ENCODE data around the gene VTI1A.
A peak's percentile ranks its signal among the peaks of the same experiment; 100 is the strongest.
"Not testable (repeated sequence)": the region's sequence is repeated elsewhere in the genome, so short reads cannot be mapped to it uniquely, and the experiment has no call there.

The VTI1A gene

DNA sequence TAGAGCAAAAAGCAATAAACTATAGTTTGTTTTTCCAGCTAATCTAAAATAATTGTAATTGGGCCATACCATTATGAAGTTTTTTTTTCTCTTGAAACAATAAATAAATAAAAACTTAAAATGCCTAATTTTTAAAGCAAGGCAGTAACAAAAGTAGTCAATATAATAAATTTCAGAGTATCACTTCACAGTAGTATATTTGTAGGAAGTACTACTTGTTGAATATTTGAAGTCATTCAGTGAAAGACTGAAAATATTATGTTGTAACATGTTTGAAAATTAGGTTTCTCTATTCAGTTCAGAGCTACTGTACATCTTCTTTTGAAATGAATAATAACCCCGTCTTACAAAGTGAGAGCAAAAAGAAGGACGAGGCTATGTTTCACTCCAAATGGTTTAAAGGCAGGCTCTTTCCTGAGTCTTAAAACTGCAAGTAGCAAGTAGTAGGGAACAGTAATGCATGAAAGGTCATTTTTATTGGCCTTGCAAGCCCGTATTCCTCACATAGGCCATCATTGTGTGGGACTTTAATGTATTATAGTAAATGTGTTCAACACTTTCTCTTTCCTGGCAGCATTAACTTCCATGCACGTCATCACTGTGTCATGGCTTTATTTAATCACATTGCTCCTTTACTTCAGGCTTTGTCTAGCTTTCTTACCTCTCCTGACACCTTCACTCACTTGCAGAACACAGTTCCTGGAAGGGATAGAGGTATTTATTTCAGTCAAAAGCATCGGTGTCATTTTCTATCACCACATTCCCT is 141.4 kb downstream of the VTI1A start:
- DNase-seq (ENCODE audit: low spot score), result peak; percentile 12

GRCh38 chr10:112589081-112589480 is 142.1 kb downstream of the VTI1A start:
- no peak for DNase-seq (ENCODE audit: low spot score)

DNA sequence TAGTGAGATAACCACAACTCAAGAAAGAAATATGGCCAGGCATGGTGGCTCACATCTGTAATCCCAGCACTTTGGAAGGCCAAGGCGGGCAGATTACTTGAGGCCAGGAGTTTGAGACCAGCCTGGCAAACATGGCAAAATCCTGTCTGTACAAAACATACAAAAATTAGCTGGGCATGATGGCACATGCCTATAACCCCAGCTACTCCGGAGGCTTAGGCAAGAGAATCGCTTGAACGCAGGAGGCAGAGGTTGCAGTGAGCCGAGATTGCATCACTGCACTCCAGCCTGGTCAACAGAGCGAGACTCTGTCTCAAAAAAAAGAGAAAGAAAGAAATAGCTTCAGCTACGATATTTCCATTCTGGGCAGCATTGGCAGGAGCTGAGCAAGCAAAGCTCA is 143.8 kb downstream of the VTI1A start:
- not testable (repeated sequence) for DNase-seq (ENCODE audit: low spot score)

GRCh38 chr10:112593023-112593422 is 146.0 kb downstream of the VTI1A start:
- no peak for DNase-seq (ENCODE audit: low spot score)

DNA sequence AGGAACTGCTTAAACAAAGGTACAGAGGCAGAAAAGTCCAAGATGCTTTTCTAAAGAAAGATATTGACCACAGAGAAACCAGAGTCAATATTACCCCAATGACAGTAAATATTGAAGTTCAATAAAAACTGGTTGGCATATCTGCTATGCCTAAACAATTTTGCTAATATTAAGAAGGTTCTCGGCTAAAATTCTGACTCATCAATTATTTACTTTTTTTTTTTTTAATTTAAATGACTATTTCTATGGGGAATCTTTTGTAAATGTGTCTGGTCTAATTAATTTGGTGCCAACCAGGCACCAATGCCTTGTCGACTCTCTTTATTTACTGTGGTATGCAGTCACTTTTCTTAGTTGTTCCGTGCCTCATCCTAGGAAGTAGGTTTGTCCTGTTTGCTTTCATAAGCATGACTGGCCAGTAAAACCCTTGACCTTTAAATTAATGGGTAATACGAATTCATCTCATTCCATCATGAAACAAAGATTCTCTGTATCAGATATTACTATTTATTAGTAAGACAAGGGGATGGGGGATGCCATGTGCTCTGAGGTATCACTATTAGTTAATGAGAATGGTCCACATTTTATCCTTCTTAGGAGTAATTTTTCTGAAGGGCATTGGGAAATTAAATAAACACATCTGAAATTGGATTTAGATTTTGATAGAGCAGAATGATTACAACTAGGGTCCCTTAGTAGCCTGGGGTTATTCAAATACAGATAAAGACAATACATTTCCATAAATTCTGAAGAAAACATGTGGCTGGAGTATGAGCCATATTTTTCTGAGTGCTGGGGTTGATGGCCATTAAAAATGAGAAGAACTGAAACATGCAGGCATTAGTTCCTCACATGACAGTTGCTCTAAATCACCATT is 154.4 kb downstream of the VTI1A start:
- DNase-seq (ENCODE audit: low spot score), result peak; percentile 54

- no peak for DNase-seq (ENCODE audit: low spot score)
Observed at GRCh38 chr10:112603062-112603461, 156.0 kb downstream of the VTI1A start.

- DNase-seq (ENCODE audit: low spot score), result no peak
Observed at GRCh38 chr10:112605063-112605462, 158.0 kb downstream of the VTI1A start.

DNA sequence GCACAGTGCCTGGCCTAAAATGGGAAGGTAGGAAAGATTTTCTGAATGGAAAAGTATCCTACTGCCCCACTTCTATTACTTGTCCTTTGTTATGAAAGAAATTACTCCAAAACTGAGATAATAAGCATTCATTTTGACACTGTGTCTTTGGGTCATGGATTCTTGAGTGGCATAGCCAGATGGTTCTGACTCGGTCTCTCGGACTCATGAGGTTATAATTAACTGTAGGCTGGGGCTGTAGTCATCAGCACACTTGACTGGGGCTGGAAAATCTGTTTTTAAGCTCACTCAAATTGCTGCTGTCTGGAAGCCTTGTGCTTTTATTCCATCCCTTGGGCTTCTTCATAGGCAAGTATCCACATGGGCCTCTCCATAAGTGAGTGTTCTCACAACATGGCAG is 160.5 kb downstream of the VTI1A start:
- no peak for DNase-seq (ENCODE audit: low spot score)

GRCh38 chr10:112613620-112614019 is 166.6 kb downstream of the VTI1A start:
- no peak for DNase-seq (ENCODE audit: low spot score)

- DNase-seq (ENCODE audit: low spot score), result no peak
Observed at GRCh38 chr10:112614072-112614471, 167.1 kb downstream of the VTI1A start.

- no peak for DNase-seq (ENCODE audit: low spot score)
Observed at GRCh38 chr10:112614586-112614985, 167.6 kb downstream of the VTI1A start.

GRCh38 chr10:112615269-112615668 is 168.3 kb downstream of the VTI1A start:
- no peak for DNase-seq (ENCODE audit: low spot score)

DNA sequence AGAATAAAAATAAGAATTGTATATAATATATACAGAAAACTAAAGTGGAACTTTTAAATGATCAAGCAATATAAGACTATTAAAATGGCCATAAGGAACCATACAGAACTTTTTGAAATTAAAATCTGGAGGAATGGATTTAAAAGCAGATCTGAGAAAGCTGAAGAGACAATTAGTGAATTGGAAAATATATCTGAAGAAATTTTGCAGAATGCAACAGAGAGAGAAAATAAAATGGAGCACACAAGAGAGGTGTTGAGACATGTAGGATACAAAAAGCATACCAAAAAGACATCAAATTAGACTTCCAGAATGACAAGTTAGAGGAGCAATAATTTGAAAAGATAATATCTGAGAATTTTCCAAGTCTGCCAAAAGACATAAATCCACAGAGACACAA is 169.6 kb downstream of the VTI1A start:
- no peak for DNase-seq (ENCODE audit: low spot score)

- DNase-seq (ENCODE audit: low spot score), result no peak
Observed at GRCh38 chr10:112618814-112619213, 171.8 kb downstream of the VTI1A start.

DNA sequence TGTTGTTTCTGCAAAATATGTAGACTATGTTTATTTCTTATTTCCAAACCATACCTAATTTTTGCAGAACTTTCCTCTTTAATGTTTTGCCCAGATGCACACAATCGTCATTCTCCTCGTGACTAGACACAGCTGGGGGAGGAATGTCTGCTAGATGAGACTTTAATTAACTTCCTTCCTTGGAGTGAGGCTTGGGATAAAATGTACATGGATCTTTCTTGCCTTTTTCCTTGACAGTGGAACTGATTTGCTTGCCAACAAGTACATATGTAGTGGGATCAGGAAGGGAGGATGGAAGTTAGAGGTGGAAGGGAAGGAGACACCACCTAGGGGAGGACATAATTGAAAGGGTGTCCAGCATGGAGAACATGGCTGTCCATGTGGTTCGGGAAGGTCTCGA is 172.5 kb downstream of the VTI1A start:
- no peak for DNase-seq (ENCODE audit: low spot score)

DNA sequence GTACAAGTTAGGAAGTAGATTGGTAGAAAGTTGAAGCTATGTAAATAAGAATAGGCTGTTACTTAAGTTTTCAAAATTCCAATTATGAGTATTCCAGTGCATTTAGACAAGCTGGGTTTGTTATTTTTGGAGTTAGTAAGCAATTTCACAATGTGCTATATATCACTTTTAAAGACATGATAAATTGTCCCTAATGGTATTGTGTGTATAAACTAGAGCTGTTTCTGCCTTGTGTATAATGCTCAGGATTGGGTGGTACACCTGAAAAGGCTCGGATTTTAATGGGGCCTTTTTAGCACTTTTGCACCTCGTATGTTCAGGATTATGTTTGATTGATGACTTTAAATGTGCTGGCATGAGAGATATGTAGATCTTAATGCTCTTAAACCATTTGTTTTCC is 175.8 kb downstream of the VTI1A start:
- no peak for DNase-seq (ENCODE audit: low spot score)

DNA sequence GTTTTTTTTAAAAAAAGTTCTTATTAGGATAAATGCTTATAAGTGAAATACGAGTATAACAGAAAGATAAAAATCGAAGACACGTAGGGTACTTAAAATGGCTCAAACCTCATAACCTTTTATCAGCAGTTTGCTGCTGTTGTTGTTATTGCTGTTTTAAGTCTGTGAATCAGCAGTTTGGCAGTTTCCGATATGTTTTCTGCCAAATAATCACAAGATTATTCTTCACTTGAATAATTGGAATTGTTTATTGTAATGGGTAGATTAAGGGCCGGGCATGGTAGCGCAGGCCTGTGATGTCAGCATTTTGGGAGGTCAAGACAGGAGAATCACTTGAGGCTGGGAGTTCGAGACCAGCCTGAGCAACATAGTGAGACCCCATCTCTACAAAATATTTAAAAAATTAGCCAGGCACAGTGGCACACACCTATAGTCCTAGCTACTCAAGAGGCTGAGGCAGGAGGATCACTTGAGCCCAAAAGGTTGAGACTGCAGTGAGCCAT is 177.6 kb downstream of the VTI1A start:
- no peak for DNase-seq (ENCODE audit: low spot score)

DNA sequence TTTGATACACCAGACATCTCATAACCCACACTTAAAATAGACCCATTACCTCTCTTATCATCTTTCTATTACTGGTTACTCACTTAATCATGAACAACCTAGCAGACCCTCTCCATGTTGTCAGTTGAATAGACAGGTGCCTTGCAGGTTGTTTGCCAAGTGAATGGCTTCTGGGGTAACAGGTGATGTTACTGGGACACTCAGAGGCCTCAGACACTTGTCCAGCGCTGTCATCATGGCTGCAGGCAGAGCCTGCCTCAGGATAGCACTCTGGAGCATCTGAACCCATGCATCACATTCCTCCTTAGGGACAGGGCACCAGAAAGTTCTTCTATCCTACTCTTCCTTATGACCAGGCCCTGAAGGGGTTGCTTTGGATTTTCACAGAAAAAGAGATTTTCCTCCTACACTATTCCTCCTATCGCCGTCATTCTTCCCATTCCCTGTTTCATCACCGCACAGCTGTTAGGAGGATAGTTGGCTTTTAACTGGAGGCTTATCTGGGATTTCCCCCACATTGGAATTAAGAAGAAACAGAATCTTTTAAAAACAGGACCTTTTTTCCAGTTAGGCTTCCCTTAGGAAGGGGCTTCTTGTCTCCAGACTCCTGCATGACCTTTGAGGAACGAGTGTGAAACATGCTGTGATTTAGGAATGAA is 182.1 kb downstream of the VTI1A start:
- no peak for DNase-seq (ENCODE audit: low spot score)

DNA sequence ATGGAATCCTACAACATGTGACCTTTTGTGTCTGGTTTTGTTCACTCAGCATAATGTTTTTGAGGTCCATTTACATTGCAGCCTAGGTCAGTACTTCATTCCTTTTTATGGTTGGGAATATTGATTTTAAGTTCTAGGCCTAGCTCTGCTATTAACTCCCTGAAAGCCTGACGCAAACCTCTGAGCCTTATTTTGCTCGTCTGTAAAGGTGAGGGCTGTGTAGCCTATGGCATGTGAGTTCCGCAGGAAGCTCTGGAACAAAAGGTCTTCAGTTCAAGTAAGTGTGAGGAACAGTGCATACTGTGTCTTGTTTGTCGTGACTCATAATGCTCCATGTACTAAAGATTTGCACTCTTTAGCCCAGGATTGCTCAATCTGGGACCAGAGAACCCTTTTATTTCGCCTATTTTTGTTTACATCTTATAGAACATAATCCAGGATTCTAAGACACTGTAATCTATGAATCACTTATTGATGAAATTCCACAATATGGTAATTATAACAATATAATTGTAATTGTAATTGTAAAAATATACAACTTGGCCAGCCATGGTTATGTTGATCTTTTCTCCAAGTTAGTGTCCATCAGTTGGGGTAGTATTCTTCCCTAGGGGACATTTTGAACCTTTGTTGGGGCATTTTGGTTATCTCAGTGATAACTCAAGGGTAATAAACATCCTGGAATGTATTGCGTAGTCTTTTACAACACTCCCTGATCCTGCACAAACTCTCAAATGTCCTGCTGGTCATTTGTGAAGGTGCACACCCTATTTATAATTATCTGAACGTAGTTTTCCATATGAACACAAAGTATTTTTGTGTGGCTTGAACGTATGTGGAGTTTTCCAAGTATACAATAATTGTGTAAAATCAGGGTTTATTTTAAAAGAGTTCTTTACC is 184.7 kb downstream of the VTI1A start:
- peak; percentile 58 for DNase-seq (ENCODE audit: low spot score)

DNA sequence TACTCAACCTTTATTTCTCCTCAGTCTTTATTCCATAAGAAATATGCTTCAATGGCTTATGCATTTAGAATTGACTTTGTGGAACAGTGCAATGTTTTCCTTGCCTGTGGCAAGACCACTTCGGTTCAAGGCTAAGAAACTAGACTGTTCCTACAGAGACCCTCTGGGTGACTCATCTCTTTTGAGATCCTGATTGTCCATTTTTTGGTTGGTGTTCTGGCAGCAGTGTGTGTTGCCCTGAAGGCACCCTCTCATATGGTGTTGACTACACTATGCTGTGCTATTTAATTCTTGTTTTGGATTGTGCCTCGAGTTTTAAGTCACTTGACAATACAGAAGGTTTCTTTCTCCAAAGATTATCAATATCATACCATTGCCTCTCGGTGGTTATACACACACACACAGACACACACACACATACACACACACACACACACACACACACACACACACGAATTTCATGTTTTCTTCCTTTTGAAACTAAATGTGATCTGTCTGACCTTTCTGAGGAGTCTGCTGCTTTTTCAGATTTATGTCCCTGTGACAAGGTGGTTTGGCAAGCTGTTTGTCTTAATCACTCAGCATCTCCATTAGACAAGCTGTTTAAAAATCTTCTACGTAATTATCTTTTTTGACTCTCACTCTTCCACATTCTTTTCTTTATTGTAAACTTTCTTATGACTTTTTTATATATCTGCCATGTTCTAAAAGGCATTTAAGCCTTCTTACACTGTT is 187.2 kb downstream of the VTI1A start:
- no peak for DNase-seq (ENCODE audit: low spot score)

GRCh38 chr10:112637901-112638300 is 190.9 kb downstream of the VTI1A start:
- DNase-seq (ENCODE audit: low spot score), result no peak

All from COLO829 (cell line).